GM12878 (cell line): ENCODE results near the gene IL32. TPM values are rescaled to one million over a fixed set of nuclear protein-coding genes. Genes with fewer than 3 reads are reported as not detected.

ENCODE experiments used
- ATAC-seq: fragments of 200-7000 bp; cut with Tn5 transposase; 3 replicates; pipeline ENCODE4 v1.9.1; 2020; ENCODE audit warnings: mild to moderate bottlenecking, moderate library complexity
- BruUV-seq: library from RNA; stranded (reverse); fragments of 400-500 nt; replicated peaks from 2 replicates; lab custom pipeline; 2021; lab: Mats Ljungman, UMichigan
- CTCF ChIA-PET: fragments of 300-600 bp; sonication (Branson Sonifier 250); formaldehyde crosslinking; extraction: SDS; loops from one replicate; lab custom pipeline; 2021; ENCODE audit warnings: inconsistent platforms; lab: Yijun Ruan, JAX
- POLR2A ChIA-PET: fragments of 350-600 bp; formaldehyde crosslinking; extraction: SDS; loops from one replicate; lab custom pipeline; 2021; ENCODE audit warnings: inconsistent platforms; lab: Charles Lee
- RAD21 ChIA-PET: fragments of 300-600 bp; sonication (Branson Sonifier 250); formaldehyde crosslinking; loops from one replicate; lab custom pipeline; 2023; ENCODE audit warnings: antibody characterized with exemption; ENCODE audit not compliant: unreplicated experiment; lab: Charles Lee
- SMC1A ChIA-PET: fragments of 300-600 bp; sonication (Branson Sonifier 250); formaldehyde crosslinking; loops from one replicate; lab custom pipeline; 2023; ENCODE audit not compliant: unreplicated experiment, uncharacterized antibody; lab: Charles Lee
- DNase-seq: peaks from one replicate; pipeline ENCODE4 v3.0.0-alpha.2; 2011; ENCODE audit warnings: low read depth, low spot score
- FAIRE-seq: peaks from 3 replicates; lab custom pipeline; 2011; peaks lifted over from hg19 to GRCh38; lab: Jason Lieb, UNC
- H2AFZ ChIP-seq: 2 replicates; pipeline ENCODE4 v1.6.0; 2011; ENCODE audit warnings: low read depth, low read length, control low read depth; ENCODE audit not compliant: control insufficient read depth
- H3K27ac ChIP-seq: 2 replicates; pipeline ENCODE4 v1.5.1; 2011; ENCODE audit warnings: control low read depth; ENCODE audit not compliant: control insufficient read depth, insufficient read depth
- H3K27me3 ChIP-seq, 2 experiments: replicated peaks in 1 of 2; 2 replicates each; pipeline versions ENCODE4 v1.6.0 to v1.6.1; 2011; ENCODE audit warnings: low read length in 1 of 2; ENCODE audit not compliant: control insufficient read depth in 2 of 2, insufficient read depth in 2 of 2
- H3K36me3 ChIP-seq, 2 experiments: 2 replicates each; pipeline ENCODE4 v1.5.1; 2011; ENCODE audit warnings: low read length in 1 of 2; ENCODE audit not compliant: control insufficient read depth in 2 of 2, insufficient read depth in 2 of 2
- H3K4me1 ChIP-seq: 2 replicates; pipeline ENCODE4 v1.6.1; 2011; ENCODE audit warnings: mild to moderate bottlenecking, low read length, moderate library complexity, mixed read lengths; ENCODE audit not compliant: control insufficient read depth, insufficient read depth
- H3K4me2 ChIP-seq: 2 replicates; pipeline ENCODE4 v1.6.0; 2011; ENCODE audit warnings: control low read depth; ENCODE audit not compliant: control insufficient read depth, insufficient read depth
- H3K4me3 ChIP-seq: fragments of 200-600 bp; sonication (generic); 2 replicates; pipeline ENCODE4 v1.5.1; 2016
- H3K79me2 ChIP-seq: 2 replicates; pipeline ENCODE4 v1.6.0; 2011; ENCODE audit warnings: low read length; ENCODE audit not compliant: control insufficient read depth, insufficient read depth
- H3K9ac ChIP-seq: 2 replicates; pipeline ENCODE4 v1.8.0; 2011; ENCODE audit warnings: low read length, control low read depth, mixed read lengths; ENCODE audit not compliant: control insufficient read depth, insufficient read depth
- H3K9me3 ChIP-seq: replicated peaks from 3 replicates; pipeline ENCODE4 v1.5.1; 2011; ENCODE audit warnings: mild to moderate bottlenecking, low read length; ENCODE audit not compliant: control insufficient read depth, insufficient read depth
- H4K20me1 ChIP-seq: 2 replicates; pipeline ENCODE4 v1.6.0; 2011; ENCODE audit not compliant: control insufficient read depth, insufficient read depth
- ATF7 ChIP-seq: fragments of 450-650 bp; IDR thresholded peaks from 2 replicates; pipeline ENCODE4 v1.6.1; 2016; ENCODE audit warnings: low read depth, mild to moderate bottlenecking
- CBFB ChIP-seq: IDR thresholded peaks from 2 replicates; pipeline ENCODE4 v1.6.1; 2016; ENCODE audit warnings: antibody characterized with exemption, low read depth
- FOS ChIP-seq: IDR thresholded peaks from 3 replicates; pipeline ENCODE4 v1.6.1; 2011; ENCODE audit warnings: borderline replicate concordance; ENCODE audit not compliant: insufficient read length; ENCODE audit errors: extremely low read depth
- IRF4 ChIP-seq: IDR thresholded peaks from 2 replicates; pipeline ENCODE4 v1.6.1; 2011; ENCODE audit warnings: low read depth, low read length
- MEF2A ChIP-seq: IDR thresholded peaks from 2 replicates; pipeline ENCODE4 v1.6.1; 2011; ENCODE audit warnings: low read depth, mild to moderate bottlenecking, low read length, moderate library complexity; ENCODE audit not compliant: insufficient read depth
- MEF2B ChIP-seq: fragments of 450-650 bp; IDR thresholded peaks from 2 replicates; pipeline ENCODE4 v1.6.1; 2018; ENCODE audit warnings: mild to moderate bottlenecking, moderate library complexity; ENCODE audit not compliant: partially characterized antibody, poor library complexity, severe bottlenecking
- POLR2AphosphoS2 ChIP-seq: IDR thresholded peaks from 2 replicates; pipeline ENCODE4 v1.6.1; 2011; ENCODE audit warnings: low read depth, mild to moderate bottlenecking, low read length, improper control_type of control experiment, moderate library complexity
- RAD51 ChIP-seq: fragments of 450-650 bp; IDR thresholded peaks from 2 replicates; pipeline ENCODE4 v1.6.1; 2016; ENCODE audit warnings: moderate library complexity, mild to moderate bottlenecking, inconsistent platforms
- RELB ChIP-seq: fragments of 450-650 bp; IDR thresholded peaks from 2 replicates; pipeline ENCODE4 v1.6.1; 2017; ENCODE audit warnings: low read depth, mild to moderate bottlenecking, moderate library complexity
- REST ChIP-seq: IDR thresholded peaks from 2 replicates; pipeline ENCODE4 v1.6.1; 2012; ENCODE audit warnings: mild to moderate bottlenecking, low read depth, low read length
- RUNX3 ChIP-seq: IDR thresholded peaks from 2 replicates; pipeline ENCODE4 v1.6.1; 2012; ENCODE audit warnings: low read length, inconsistent platforms
- ZSCAN29 ChIP-seq: fragments of 450-650 bp; IDR thresholded peaks from 2 replicates; pipeline ENCODE4 v1.6.1; 2017; ENCODE audit warnings: mild to moderate bottlenecking, moderate library complexity
- WGBS: methylation state at CpG from one replicate; pipeline ENCODE4 v1.1.6; 2016; ENCODE audit warnings: low lambda C conversion rate; ENCODE audit not compliant: insufficient replicate concordance, insufficient coverage; ENCODE audit errors: missing lambda C conversion rate; 5-methylcytosine and 5-hydroxymethylcytosine counted together
- in situ Hi-C: fragments of 300-500 bp; cut with MboI; formaldehyde crosslinking; loops from 9 replicates; pipeline ENCODE4 v1.14.3; 2018; ENCODE audit warnings: mixed read lengths
- intact Hi-C: fragments of 100-400 bp; cut with micrococcal nuclease; formaldehyde crosslinking; loops from one replicate; pipeline ENCODE4 v1.14.2; 2022; ENCODE audit not compliant: unreplicated experiment
- polyA plus RNA-seq, 11 experiments: library from polyadenylated mRNA; depleted of rRNA in 4 of 11; unstranded in 6 of 11; stranded (reverse) in 5 of 11; fragments of >200 nt; fragmentation: Nextera tagmentation in 4 of 11; fragmentation: Illumina TruSeq in 1 of 11; extraction: Ambion mirVana in 4 of 11; extraction: Trizol in 1 of 11; gene quantifications; 1 replicate in 1 of 11; 2 replicates in 10 of 11; pipeline versions ENCODE4 v1.2.1 to v1.2.3, GENCODE V29; 2011 to 2016; ENCODE audit warnings: inconsistent platforms in 2 of 11, missing spikeins in 2 of 11, low read depth in 1 of 11
- total RNA-seq, 4 experiments: library from RNA; depleted of rRNA in 3 of 4; stranded (reverse); fragments of >200 nt in 3 of 4; fragmentation: Illumina TruSeq in 1 of 4; extraction: Trizol in 1 of 4; gene quantifications; 2 replicates each; pipeline versions ENCODE4 v1.2.1 to v1.2.3, GENCODE V29; 2013 to 2021
- TF ChIP-seq, protein P1 (sequence below): fragments of 150-350 bp; IDR thresholded peaks from 2 replicates; pipeline ENCODE4 v1.6.1; 2016; ENCODE audit warnings: low read depth, low read length

IL32 gene
- total and polyA plus RNA-seq, 10 of the 15 experiments (the other 5 are each of a cell fraction or from before 2014, with no cell fraction given), result 27.0 to 122 (median 55.8) TPM

DNA sequence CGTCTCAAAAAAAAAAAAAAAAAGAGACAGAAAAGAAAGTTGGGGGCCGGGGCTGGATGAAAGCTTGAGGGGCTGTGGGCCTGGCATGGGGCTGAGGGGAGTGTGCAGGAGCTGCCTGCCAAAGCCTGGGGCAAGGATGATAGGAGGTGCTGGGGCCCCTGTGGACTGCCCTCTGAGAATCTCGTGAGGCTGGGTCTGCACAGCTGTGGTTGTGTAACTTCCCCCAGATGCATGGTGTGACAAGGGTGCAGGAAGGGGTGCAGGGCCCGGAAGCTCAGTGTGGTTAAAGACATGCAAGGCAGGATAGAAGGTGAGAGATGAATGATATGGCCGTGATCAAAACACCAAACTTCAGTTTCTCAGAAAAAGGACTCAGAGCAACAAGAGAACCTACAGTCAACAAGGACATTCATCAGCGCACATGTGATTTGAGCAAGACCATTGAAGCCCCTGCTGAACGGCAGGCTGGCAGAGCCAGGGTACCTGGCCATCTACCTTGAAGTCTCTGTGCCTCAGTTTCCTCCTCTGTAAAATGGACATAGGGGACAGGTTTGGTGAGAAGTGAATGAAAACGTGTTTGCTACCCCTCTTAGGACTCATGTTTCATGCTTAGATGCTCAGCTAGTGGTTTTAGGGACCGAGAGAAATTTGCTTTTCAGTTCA lies 9.6 kb downstream of the IL32 start:
- peak; percentile 88 for ATAC-seq
- H3K36me3 ChIP-seq, result no peaks in the 10 kb centered on the region
- H3K4me1 ChIP-seq, result peaks cover 45% of the 10 kb centered on the region
- ChIA-PET CTCF (interaction anchor here (0.6 to 6.0 kb wide), 11 partner anchors 10 to 54 kb away, joined by 3 to 42 read pairs (median 5); partner anchors contain the start of gene IL32), SMC1A (interaction anchor here (1.1 to 6.1 kb wide), 4 partner anchors 10 to 57 kb away, joined by 4 to 52 read pairs (median 6); partner anchors contain the start of gene IL32), POLR2A (interaction anchor here (0.5 to 4.4 kb wide), 11 partner anchors 9 to 109 kb away, joined by 3 to 38 read pairs (median 4); partner anchors contain the start of genes IL32 and ZNF213), RAD21 (interaction anchor here (0.8 to 3.5 kb wide), 7 partner anchors 8 to 60 kb away, joined by 3 to 14 read pairs (median 4); partner anchors contain the start of gene IL32)
- H4K20me1 ChIP-seq, result no peaks in the 10 kb centered on the region
- WGBS, result 0% methylated on average over 7 of the region's 9 CpGs
- peak overlapping the region; percentile 77 for H3K27ac ChIP-seq
- intact Hi-C loops, result no loop called here
- no peaks in the 10 kb centered on the region for H3K79me2 ChIP-seq
- H3K9ac ChIP-seq, result peak overlapping the region; percentile 49
- peak overlapping the region; percentile 55 for H3K4me3 ChIP-seq
- peak; percentile 56 for FAIRE-seq
- no peaks in the 10 kb centered on the region for H3K27me3 ChIP-seq
- peak overlapping the region; percentile 43 for H2AFZ ChIP-seq
- peak; percentile 69 for DNase-seq
- peaks cover 6% of the 10 kb centered on the region for H3K9me3 ChIP-seq
- BruUV-seq, result TSS peak; percentile 98
- in situ Hi-C loops, result no loop called here
- H3K4me2 ChIP-seq, result peak overlapping the region; percentile 72
- TF ChIP-seq IRF4, result 0 out of 2 replicates have a peak, but pooled peaks have one; percentile 33
- no peak for TF ChIP-seq POLR2AphosphoS2
- peak; percentile 77; the same call in 1 of the 2 replicates for TF ChIP-seq CBFB
- TF ChIP-seq FOS, result no peak
- no peak for TF ChIP-seq REST
- no peak for TF ChIP-seq RAD51
- 0 out of 2 replicates have a peak, but pooled peaks have one; percentile 13 for TF ChIP-seq MEF2A
- TF ChIP-seq ZSCAN29, result no peak
- TF ChIP-seq, protein P1, sequence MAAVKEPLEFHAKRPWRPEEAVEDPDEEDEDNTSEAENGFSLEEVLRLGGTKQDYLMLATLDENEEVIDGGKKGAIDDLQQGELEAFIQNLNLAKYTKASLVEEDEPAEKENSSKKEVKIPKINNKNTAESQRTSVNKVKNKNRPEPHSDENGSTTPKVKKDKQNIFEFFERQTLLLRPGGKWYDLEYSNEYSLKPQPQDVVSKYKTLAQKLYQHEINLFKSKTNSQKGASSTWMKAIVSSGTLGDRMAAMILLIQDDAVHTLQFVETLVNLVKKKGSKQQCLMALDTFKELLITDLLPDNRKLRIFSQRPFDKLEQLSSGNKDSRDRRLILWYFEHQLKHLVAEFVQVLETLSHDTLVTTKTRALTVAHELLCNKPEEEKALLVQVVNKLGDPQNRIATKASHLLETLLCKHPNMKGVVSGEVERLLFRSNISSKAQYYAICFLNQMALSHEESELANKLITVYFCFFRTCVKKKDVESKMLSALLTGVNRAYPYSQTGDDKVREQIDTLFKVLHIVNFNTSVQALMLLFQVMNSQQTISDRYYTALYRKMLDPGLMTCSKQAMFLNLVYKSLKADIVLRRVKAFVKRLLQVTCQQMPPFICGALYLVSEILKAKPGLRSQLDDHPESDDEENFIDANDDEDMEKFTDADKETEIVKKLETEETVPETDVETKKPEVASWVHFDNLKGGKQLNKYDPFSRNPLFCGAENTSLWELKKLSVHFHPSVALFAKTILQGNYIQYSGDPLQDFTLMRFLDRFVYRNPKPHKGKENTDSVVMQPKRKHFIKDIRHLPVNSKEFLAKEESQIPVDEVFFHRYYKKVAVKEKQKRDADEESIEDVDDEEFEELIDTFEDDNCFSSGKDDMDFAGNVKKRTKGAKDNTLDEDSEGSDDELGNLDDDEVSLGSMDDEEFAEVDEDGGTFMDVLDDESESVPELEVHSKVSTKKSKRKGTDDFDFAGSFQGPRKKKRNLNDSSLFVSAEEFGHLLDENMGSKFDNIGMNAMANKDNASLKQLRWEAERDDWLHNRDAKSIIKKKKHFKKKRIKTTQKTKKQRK, result no peak
- peak; percentile 95 for TF ChIP-seq RUNX3
- peak; percentile 59; the same call in 1 of the 2 replicates for TF ChIP-seq RELB
- TF ChIP-seq ATF7, result peak; percentile 44; the same call in 1 of the 2 replicates
- peak; percentile 21 for TF ChIP-seq MEF2B
